ENCODE measurements around the gene TWF1.

TWF1 gene

GRCh38 chr12:43762596-43762995, 43.5 kb downstream of the TWF1 start:
- Histone ChIP-seq H3K9me2 (replicated peaks; ENCODE audit: control insufficient read depth, low read length) (no peaks in the 10 kb centered on the region), H3K27me3 (ENCODE audit: control insufficient read depth, low read length) (no peaks in the 10 kb centered on the region), H3K9me3 (ENCODE audit: control insufficient read depth, insufficient read depth, low read length) (no peaks in the 10 kb centered on the region), H3K4me1 (ENCODE audit: control insufficient read depth, low read length) (peaks cover 34% of the 10 kb centered on the region), H3K4me2 (ENCODE audit: low read length) (peak overlapping the region; percentile 65), H3K36me3 (ENCODE audit: control insufficient read depth, low read length) (peaks cover 16% of the 10 kb centered on the region), H4K20me1 (ENCODE audit: control insufficient read depth, insufficient read depth, low read depth, low read length) (no peaks in the 10 kb centered on the region), H3K79me2 (ENCODE audit: control insufficient read depth, low read length) (peaks cover 51% of the 10 kb centered on the region), H3K27ac (ENCODE audit: low read depth, low read length) (no peak overlapping the region), H3K4me3 (ENCODE audit: low read length) (no peak overlapping the region), H3F3A (ENCODE audit: control insufficient read depth, insufficient read depth) (no peaks in the 10 kb centered on the region)
- TF ChIP-seq, protein P1, sequence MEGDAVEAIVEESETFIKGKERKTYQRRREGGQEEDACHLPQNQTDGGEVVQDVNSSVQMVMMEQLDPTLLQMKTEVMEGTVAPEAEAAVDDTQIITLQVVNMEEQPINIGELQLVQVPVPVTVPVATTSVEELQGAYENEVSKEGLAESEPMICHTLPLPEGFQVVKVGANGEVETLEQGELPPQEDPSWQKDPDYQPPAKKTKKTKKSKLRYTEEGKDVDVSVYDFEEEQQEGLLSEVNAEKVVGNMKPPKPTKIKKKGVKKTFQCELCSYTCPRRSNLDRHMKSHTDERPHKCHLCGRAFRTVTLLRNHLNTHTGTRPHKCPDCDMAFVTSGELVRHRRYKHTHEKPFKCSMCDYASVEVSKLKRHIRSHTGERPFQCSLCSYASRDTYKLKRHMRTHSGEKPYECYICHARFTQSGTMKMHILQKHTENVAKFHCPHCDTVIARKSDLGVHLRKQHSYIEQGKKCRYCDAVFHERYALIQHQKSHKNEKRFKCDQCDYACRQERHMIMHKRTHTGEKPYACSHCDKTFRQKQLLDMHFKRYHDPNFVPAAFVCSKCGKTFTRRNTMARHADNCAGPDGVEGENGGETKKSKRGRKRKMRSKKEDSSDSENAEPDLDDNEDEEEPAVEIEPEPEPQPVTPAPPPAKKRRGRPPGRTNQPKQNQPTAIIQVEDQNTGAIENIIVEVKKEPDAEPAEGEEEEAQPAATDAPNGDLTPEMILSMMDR (IDR thresholded peaks at IDR 0.05; ENCODE audit: low read depth, low read length, poor library complexity, severe bottlenecking): no peak
- no peak for TF ChIP-seq EZH2phosphoT487 (IDR thresholded peaks at IDR 0.05; ENCODE audit: borderline replicate concordance, low read length)

DNA sequence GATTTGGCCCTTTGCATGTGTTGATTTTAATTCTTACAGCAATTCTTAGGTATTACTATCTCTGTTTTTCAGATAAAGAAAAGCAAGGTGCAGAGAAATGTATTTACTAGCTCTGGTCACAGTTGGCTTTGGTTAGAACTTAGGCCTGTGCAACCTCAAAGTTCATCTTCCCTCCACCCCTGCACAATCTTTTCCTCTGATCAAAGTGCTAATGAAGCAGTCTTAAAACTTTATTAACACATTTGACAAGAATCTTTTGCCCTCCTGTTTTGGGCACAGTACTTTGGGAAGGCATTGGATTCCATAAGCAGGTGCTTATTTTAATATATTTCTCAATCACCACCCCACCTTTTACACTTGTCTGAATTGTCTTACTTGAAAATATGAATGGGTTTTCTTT, 44.6 kb downstream of the TWF1 start:
- H3K9me3 ChIP-seq (ENCODE audit: control insufficient read depth, insufficient read depth, low read length): no peaks in the 10 kb centered on the region
- H3K4me1 ChIP-seq (ENCODE audit: control insufficient read depth, low read length): peaks cover 45% of the 10 kb centered on the region
- H3K4me3 ChIP-seq (ENCODE audit: low read length): peak overlapping the region; percentile 23
- no peaks in the 10 kb centered on the region for H3K9me2 ChIP-seq (replicated peaks; ENCODE audit: control insufficient read depth, low read length)
- peaks cover 16% of the 10 kb centered on the region for H3K36me3 ChIP-seq (ENCODE audit: control insufficient read depth, low read length)
- H3K27me3 ChIP-seq (ENCODE audit: control insufficient read depth, low read length): no peaks in the 10 kb centered on the region
- H3K27ac ChIP-seq (ENCODE audit: low read depth, low read length): no peak overlapping the region
- H3K79me2 ChIP-seq (ENCODE audit: control insufficient read depth, low read length): peaks cover 62% of the 10 kb centered on the region
- H3F3A ChIP-seq (ENCODE audit: control insufficient read depth, insufficient read depth): no peaks in the 10 kb centered on the region
- TF ChIP-seq, protein P1 (IDR thresholded peaks at IDR 0.05; ENCODE audit: low read depth, low read length, poor library complexity, severe bottlenecking): no peak
- no peak for TF ChIP-seq EZH2phosphoT487 (IDR thresholded peaks at IDR 0.05; ENCODE audit: borderline replicate concordance, low read length)
- H4K20me1 ChIP-seq (ENCODE audit: control insufficient read depth, insufficient read depth, low read depth, low read length): no peaks in the 10 kb centered on the region
- peak overlapping the region; percentile 65 for H3K4me2 ChIP-seq (ENCODE audit: low read length)

- no peaks in the 10 kb centered on the region for H3F3A ChIP-seq (ENCODE audit: control insufficient read depth, insufficient read depth)
- no peak overlapping the region for H3K27ac ChIP-seq (ENCODE audit: low read depth, low read length)
- TF ChIP-seq, protein P1 (IDR thresholded peaks at IDR 0.05; ENCODE audit: low read depth, low read length, poor library complexity, severe bottlenecking): no peak
- no peak for TF ChIP-seq EZH2phosphoT487 (IDR thresholded peaks at IDR 0.05; ENCODE audit: borderline replicate concordance, low read length)
- peaks cover 73% of the 10 kb centered on the region for H3K79me2 ChIP-seq (ENCODE audit: control insufficient read depth, low read length)
- no peaks in the 10 kb centered on the region for H4K20me1 ChIP-seq (ENCODE audit: control insufficient read depth, insufficient read depth, low read depth, low read length)
- peaks cover 50% of the 10 kb centered on the region for H3K4me1 ChIP-seq (ENCODE audit: control insufficient read depth, low read length)
- H3K4me3 ChIP-seq (ENCODE audit: low read length): peak overlapping the region; percentile 86
- H3K36me3 ChIP-seq (ENCODE audit: control insufficient read depth, low read length): peaks cover 19% of the 10 kb centered on the region
- H3K9me3 ChIP-seq (ENCODE audit: control insufficient read depth, insufficient read depth, low read length): no peaks in the 10 kb centered on the region
- no peaks in the 10 kb centered on the region for H3K9me2 ChIP-seq (replicated peaks; ENCODE audit: control insufficient read depth, low read length)
- H3K27me3 ChIP-seq (ENCODE audit: control insufficient read depth, low read length): no peaks in the 10 kb centered on the region
- peak overlapping the region; percentile 65 for H3K4me2 ChIP-seq (ENCODE audit: low read length)
Measured at GRCh38 chr12:43760396-43760795, 45.7 kb downstream of the TWF1 start.
